Raji (cell line): ENCODE measurements around the gene ZNF649.

ENCODE experiments used
- POLR2A ChIP-seq: IDR thresholded peaks from 2 replicates; pipeline ENCODE4 v1.6.1; 2011; ENCODE audit warnings: low read depth, low read length, control low read depth; ENCODE audit not compliant: insufficient read depth

ZNF649 gene

DNA sequence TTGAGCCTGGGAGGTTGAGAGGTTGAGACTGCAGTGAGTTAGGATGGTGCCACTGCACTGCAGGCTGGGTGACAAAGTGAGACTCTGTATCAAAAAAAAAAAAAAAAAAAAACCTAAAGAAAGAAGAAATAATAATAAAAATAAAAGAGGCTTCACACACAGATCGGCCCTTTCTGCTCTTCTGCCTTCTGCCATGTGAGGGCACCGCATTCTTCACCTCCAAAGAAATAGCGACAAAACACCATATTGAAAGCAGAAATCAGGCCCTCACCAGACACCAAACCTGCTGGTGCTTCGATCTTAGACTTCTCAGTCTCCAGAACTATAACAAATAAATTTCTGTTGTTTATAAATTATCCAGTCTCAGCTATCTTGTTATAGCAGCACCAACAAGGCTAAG, 3.0 kb downstream of the ZNF649 start:
- TF ChIP-seq POLR2A: no peak

GRCh38 chr19:51891193-51891747, 13.5 kb downstream of the ZNF649 start:
- TF ChIP-seq POLR2A: no peak

GRCh38 chr19:51889934-51890333, 14.9 kb downstream of the ZNF649 start:
- TF ChIP-seq POLR2A: no peak

GRCh38 chr19:51887522-51888498, 17.0 kb downstream of the ZNF649 start, which contains the start of gene ZNF577:
ZNF577 (minus strand) TSS chr19:51887951; CDS start chr19:51880382, 7,569 bp downstream.
- no peak for TF ChIP-seq POLR2A

DNA sequence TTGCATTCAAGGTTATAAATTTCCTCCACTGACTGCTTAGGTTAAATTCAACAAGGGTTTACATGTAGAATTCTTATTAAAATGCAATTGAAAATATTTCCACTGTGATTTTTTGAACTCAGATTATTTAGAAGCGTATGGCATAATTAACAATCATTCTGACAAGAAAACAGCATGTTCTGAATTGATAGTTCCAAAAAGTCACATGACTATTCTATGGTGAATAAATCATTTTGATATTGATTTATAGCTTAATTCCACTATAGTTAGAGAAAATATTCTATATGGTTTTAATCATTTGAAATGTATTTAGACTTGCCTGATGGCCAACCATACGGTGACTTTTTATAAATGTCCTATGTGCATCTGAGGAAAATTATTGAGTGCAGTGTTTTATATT, 20.1 kb downstream of the ZNF649 start:
- no peak for TF ChIP-seq POLR2A

- TF ChIP-seq POLR2A: no peak
Observed at GRCh38 chr19:51882518-51882917, 22.3 kb downstream of the ZNF649 start.

GRCh38 chr19:51873097-51873496, 31.7 kb downstream of the ZNF649 start:
- TF ChIP-seq POLR2A: no peak

DNA sequence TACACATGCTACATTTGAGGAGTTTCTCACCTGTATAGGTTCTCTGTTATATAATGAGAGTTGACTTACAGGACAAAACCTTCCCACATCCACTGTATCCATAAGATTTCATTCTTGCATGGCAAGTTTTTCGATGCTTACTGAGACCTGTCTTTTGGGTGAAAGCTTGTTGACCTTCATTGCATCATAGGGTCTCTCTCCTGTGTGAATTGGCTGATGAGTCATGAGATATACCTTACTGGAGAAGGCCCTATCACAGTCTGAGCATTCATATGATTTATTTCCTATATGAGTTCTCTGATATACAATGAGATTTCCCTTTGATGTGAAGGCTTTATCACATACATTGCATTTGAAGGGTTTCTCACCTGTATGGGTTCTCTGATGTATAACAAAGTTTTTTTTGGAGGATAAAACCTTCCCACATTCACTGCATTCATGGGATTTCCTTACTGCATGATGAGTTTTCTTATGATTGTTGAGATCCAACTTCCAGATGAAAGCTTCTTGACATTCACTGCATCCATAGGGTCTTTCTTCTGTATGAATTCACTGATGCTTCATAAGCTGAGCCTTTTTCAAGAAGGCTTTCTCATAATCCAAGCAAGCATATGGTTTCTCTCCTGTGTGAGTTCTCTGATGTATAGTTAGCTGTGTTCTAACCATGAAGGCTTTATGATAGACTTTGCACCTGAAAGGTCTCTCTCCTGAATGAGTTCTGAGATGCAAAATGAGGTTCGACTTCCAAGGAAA, 42.8 kb downstream of the ZNF649 start:
- TF ChIP-seq POLR2A: no peak
